Stimulated activated naive CD8-positive, alpha-beta T cell treated with anti-CD3 and anti-CD28 coated beads, Interleukin-15, amount 100 ng/mL, for 72 hours (primary cell): ENCODE measurements around the gene C13orf46.

ENCODE experiments used
- ATAC-seq: fragments of 150-1000 bp; cut with Tn5 transposase; 2 replicates; pipeline ENCODE4 v1.10.0; 2021; ENCODE audit warnings: mild to moderate bottlenecking, moderate library complexity
- DNase-seq, 2 donors: peaks; one replicate each; pipeline ENCODE4 v3.0.0; 2021 to 2022
- H3K27ac Mint-ChIP-seq, 2 donors: one replicate each; pipeline ENCODE4 v1.8.0; 2022; ENCODE audit warnings: mild to moderate bottlenecking in 2 of 2, mixed read lengths in 2 of 2, moderate library complexity in 2 of 2
- H3K27me3 Mint-ChIP-seq: one replicate; pipeline ENCODE4 v1.8.0; 2022; ENCODE audit warnings: mixed read lengths
- H3K4me1 Mint-ChIP-seq: one replicate; pipeline ENCODE4 v1.8.0; 2022; ENCODE audit warnings: mild to moderate bottlenecking, mixed read lengths
- H3K4me3 Mint-ChIP-seq, 2 donors: one replicate each; pipeline ENCODE4 v1.8.0; 2022; ENCODE audit warnings: mild to moderate bottlenecking in 2 of 2, mixed read lengths in 2 of 2, moderate library complexity in 1 of 2
- H3K9me3 Mint-ChIP-seq, 2 donors: one replicate each; pipeline ENCODE4 v1.8.0; 2022; ENCODE audit warnings: mixed read lengths in 2 of 2

Gene C13orf46

DNA sequence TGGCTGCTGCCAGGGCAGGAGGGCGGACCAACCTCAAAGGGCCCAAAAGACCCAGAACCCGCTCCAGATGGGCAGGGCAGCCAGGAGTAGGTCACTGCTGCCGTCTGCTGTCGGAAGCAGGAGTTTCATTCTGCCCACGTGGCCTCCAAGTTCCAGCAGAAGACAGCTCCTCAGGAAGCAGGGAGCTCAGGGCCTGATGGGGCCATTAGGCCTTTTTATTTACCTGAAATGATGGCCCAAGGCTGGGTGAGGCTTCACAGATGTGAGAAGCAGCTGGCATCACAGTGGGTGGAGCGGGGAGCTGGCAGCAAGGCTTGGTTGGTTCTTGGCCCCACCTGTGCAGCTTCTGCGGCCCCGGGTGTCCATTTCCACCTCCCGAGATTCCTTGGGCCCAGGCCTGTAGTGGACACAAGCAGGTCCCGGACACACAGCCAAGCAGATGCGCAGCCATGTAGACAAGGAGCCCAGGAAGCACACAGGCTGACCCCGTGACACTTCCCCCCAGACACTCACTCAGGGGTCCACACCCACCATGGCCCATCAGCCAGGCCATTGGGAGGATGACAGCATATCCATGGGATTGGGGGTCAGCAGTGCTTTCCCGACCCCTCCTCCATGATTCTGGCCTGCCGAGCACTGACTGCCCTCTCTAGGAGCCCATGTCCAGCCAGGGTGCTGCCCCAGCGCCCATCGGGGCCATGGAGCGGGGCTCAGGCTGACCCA lies 26.4 kb downstream of the C13orf46 start:
- Mint-ChIP-seq H3K27me3 (no peaks in the 10 kb centered on the region), H3K27ac (peak overlapping the region in 1 of 2 donors; percentile 77), H3K4me3 (no peak overlapping the region), H3K9me3 (no peaks in the 10 kb centered on the region), H3K4me1 (peaks cover 37% of the 10 kb centered on the region)
- no peak for ATAC-seq
- DNase-seq: no peak

DNA sequence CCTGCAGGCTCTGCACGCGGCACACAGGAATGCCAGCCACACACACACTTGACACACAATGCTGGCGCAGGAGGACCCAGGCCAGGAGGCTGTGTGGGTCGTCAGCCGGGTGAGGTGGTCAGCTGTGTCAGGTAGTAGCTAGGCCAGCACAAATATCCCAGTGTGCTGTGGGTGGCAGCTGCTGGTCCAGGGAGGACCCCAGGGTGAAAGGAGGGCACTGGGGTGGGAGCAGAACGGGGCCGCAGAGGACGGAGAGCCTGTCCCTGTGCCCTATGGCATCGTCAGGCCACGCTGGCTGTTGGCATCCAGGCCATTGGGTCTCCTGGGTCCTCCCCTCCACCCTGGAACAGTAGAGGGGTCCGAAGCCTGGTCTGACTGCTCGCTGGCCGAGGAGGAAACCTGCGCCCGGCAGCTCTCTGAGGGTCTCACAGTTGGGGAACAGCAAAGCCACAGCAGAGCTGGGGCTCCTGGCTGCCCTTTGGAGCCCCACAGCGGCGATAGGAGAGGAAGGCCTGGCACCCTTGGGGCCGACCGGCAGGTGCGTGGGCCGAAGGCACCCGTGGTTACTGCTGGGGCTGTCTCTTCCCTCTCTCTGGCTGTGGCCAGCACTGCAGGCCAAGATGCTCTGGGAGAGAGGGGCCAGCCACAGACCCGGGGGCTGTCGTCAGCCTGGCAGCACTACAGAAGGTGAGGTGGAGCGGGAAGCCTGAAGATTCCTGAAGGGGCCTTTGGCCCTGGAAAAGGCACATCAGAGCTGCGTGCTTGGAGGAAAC lies 27.3 kb downstream of the C13orf46 start:
- H3K27me3 Mint-ChIP-seq: no peaks in the 10 kb centered on the region
- H3K4me3 Mint-ChIP-seq: no peak overlapping the region
- ATAC-seq: no peak
- H3K9me3 Mint-ChIP-seq: no peaks in the 10 kb centered on the region
- peak overlapping the region; percentile 33 to 96 for H3K27ac Mint-ChIP-seq
- DNase-seq: no peak
- H3K4me1 Mint-ChIP-seq: peaks cover 34% of the 10 kb centered on the region

DNA sequence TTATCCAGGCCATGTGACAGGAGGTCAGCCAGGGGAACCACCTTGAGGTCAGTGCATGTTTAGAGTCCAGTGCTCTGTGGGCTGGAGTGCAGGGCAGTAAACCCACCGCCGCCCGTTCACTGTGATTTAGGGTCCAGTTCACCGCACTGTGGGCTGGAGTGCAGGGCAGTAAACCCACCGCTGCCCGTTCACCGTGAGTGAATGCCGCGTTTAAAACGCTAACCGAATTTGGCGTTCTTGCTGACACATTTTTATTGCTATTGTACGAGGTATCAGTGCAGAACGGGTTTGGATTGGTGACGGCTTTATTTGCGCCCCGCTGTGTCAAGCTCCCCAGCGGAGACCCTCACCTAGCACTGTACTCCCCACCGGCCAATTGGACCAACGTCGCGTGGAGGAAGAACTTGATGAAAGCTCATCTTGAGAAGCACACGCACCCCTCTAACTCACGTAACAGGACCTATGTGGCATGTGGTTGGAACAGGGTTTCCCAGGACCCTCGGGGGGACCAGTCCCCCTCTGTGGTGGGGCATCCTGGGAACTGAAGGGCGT lies 27.9 kb downstream of the C13orf46 start:
- Mint-ChIP-seq H3K27me3 (no peaks in the 10 kb centered on the region), H3K27ac (peak overlapping the region in 1 of 2 donors; percentile 96), H3K4me1 (peaks cover 28% of the 10 kb centered on the region), H3K9me3 (no peaks in the 10 kb centered on the region), H3K4me3 (no peak overlapping the region)
- no peak for ATAC-seq
- DNase-seq: no peak

DNA sequence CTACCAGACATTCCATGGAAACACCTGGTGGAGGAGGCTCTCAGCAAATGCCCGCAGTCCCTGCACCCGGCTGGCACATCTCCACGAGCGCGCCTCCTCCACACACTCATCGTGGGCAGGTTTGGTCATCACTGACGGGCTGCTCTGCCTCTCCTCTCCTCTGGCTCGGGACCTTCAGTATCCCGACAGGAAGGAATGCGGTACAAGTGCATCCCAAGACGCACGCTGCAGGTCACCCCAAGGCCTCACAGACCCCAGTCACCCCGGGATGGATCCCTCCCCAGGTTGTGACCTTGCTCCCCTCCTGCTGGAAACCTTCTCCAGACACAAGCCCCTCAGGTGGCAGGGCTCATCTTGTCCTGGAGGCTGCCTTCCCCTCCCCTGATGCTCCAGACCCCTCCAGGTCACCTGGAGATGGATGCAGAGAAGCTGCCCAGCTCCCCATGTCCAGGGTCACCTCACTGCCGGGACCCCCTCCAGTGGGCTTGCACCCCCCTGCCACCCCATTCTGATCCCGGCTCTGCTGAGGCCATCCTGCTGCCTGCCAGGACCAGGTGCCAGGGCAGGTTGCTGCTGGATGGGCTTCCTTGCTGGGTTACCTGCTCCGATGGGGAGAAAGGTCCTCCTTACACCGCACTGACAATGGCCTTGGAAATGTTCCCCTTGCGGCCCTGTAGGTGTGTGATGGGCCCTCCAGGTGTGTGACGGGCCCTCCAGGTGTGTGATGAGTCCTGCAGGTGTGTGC lies 29.9 kb downstream of the C13orf46 start:
- peak overlapping the region in 1 of 2 donors; percentile 81 for H3K27ac Mint-ChIP-seq
- H3K4me3 Mint-ChIP-seq: no peak overlapping the region

DNA sequence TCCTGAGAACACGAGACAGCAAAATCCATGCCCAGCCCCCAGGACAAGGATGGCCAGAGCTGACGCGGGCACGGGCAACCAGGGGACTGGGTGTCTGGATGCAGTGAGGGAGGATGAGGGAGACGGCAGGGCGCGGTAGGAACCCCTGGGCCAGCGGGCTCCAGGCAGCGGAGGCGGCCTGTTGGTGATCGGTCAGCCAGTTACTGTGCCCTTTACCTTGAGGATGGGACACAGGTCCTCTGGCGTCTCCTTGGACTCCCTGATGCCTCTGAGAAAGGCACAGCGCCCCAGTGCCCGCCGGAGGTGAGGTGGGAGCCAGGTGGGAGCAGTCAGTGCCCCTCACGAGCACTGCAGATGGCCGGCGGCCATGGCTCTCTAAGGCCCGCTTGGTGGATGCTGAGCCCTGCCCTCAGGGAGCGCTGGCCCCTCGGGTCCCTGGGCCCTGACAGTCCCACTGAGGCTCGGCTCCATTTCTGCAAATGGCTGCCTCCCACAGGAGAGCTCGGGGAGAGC lies 31.2 kb downstream of the C13orf46 start:
- no peaks in the 10 kb centered on the region for H3K27me3 Mint-ChIP-seq
- ATAC-seq (no peak), DNase-seq (no peak)
- H3K9me3 Mint-ChIP-seq: no peaks in the 10 kb centered on the region
- H3K4me1 Mint-ChIP-seq: peaks cover 12% of the 10 kb centered on the region
- H3K4me3 Mint-ChIP-seq: no peak overlapping the region
- H3K27ac Mint-ChIP-seq: no peak overlapping the region

More for the DNA sequence above, 29.9 kb downstream of the C13orf46 start:
- no peaks in the 10 kb centered on the region for H3K27me3 Mint-ChIP-seq
- no peak for DNase-seq
- no peaks in the 10 kb centered on the region for H3K9me3 Mint-ChIP-seq
- peaks cover 22% of the 10 kb centered on the region for H3K4me1 Mint-ChIP-seq
- ATAC-seq: no peak

DNA sequence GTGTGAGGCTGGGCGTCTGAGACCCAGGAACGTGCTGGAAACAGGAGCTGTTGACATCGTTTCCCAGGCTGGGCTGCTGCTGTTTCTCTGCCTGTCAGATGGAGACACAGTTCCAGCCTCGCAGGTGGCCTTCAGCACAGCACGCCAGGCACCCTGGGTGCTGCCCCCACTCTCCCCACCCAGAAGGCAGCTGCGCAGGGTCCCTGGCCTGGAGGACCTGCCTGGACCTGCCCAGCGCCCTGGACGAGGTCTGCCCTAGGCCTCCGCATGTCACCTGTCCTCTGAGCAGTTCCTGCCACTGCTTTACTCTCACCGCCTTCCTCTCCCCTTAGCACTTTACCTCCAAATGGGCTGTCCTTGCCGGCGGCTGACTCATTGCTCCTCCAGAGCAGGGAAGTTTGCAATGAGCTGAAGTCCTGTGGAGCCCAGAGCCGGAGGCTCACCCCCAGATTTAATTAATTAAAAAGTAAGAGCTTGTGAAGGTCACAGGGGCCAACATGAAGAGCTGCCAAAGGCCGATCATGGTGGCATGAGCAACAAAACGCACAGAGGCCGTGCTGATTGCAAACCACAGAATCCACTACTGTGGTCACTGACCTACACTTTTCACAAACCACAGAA lies 32.2 kb downstream of the C13orf46 start:
- Mint-ChIP-seq H3K4me3 (no peak overlapping the region), H3K4me1 (peaks cover 6% of the 10 kb centered on the region), H3K27me3 (no peaks in the 10 kb centered on the region), H3K9me3 (no peaks in the 10 kb centered on the region), H3K27ac (peak overlapping the region; percentile 52 to 93)
- DNase-seq (no peak), ATAC-seq (no peak)

DNA sequence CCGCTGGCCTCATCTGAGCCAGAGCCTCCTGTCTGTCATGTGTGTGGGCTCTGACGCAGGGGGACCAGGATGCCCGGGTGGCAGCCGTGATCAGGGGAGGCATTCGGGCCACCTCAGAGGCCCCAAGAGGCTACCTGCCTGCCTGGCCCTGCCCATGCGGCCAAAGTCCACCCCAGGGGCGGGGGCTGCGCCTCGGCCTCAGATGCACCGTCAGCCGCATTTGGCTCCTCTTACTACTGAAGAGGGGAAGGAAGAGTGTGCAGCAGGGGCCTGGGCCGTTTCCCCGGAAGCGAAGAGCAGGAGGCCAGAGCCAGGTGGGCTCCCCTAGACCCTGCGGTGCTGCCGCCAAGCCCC lies 34.0 kb downstream of the C13orf46 start:
- DNase-seq (no peak), ATAC-seq (peak; percentile 13)
- H3K9me3 Mint-ChIP-seq: no peaks in the 10 kb centered on the region
- H3K4me1 Mint-ChIP-seq: no peaks in the 10 kb centered on the region
- H3K27me3 Mint-ChIP-seq: no peaks in the 10 kb centered on the region
- peak overlapping the region in 1 of 2 donors; percentile 71 for H3K27ac Mint-ChIP-seq
- no peak overlapping the region for H3K4me3 Mint-ChIP-seq

DNA sequence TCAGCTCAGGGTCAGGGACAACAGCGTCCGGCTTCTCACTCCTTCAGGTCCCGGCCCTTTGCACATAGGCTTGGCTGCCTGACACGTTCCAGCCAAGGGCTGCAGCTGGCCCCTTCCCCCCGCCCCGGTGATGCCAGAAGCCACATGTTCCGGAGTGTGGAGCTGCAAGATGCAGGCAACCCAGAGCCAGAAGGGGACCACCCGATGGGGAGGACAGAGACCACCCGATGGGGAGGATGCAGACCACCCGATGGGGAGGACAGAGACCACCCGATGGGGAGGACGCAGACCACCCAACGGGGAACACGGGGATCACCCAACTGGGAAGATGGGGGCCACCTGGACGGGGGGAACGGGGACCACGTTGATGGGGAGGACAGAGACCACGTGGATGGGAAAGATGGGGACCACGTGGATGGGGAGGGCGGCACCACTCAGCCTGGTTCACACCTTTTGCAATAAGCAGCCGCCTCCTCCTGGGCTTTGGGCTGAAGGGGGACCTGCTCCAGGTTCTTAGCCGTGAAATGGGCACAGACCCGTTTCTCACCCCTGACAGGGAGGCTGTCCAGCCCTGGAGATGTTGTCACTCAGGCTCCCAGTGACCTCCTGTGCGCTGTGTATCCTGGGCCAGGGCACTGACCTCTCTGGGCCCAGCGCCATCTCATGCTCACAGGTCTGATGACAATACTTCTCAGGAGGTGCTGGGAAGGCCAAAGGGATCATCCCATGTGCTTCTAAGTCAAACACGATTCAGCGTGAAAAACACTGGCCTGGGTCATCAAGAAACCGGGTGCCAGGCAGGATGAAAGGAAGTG lies 34.5 kb downstream of the C13orf46 start:
- Mint-ChIP-seq H3K9me3 (no peaks in the 10 kb centered on the region), H3K4me3 (no peak overlapping the region), H3K27me3 (no peaks in the 10 kb centered on the region), H3K27ac (peak overlapping the region in 1 of 2 donors; percentile 71), H3K4me1 (no peaks in the 10 kb centered on the region)
- ATAC-seq (peak; percentile 27), DNase-seq (no peak)

DNA sequence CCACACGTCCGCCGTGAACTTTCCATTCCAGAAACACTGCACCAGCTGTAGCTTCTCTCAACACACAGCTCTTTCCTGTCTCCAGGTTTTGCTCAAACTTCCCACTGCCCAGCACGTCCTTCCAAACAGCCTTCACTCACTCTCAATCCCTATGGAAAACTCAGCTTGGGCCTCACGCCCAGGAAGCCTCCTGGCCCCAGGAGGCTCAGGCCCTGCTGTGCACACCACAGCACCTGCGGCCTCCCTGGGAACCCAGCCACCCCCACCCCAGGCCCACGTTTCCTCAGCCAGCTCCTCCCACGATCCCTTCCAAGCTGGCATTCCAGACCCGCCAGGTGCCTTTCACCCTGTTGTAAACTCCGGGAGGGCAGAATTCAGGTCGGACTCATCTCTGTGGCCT lies 35.2 kb downstream of the C13orf46 start:
- ATAC-seq (no peak), DNase-seq (no peak)
- no peaks in the 10 kb centered on the region for H3K27me3 Mint-ChIP-seq
- H3K9me3 Mint-ChIP-seq: no peaks in the 10 kb centered on the region
- H3K4me3 Mint-ChIP-seq: no peak overlapping the region
- H3K27ac Mint-ChIP-seq: no peak overlapping the region
- H3K4me1 Mint-ChIP-seq: no peaks in the 10 kb centered on the region

DNA sequence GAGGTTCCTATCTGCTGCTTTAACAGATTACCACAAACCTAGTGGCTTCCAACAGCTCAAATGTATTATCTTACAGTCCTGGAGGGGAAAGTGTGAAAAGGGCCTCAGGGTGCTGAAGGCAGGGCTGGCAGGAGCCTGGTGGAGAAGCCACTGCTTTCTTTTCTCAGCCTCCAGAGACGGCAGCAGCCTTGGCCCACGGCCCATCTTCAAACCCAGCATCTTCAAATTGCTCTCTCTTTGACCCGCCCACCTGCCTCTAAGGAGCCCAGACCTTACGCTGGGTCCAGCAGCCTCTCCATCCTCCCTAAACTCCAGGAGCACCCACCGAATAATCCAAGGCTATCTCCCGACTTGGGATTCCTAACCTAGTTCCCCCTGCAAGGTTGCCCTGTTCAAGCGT lies 35.6 kb downstream of the C13orf46 start:
- H3K27me3 Mint-ChIP-seq: no peaks in the 10 kb centered on the region
- H3K27ac Mint-ChIP-seq: no peak overlapping the region
- H3K9me3 Mint-ChIP-seq: no peaks in the 10 kb centered on the region

DNA sequence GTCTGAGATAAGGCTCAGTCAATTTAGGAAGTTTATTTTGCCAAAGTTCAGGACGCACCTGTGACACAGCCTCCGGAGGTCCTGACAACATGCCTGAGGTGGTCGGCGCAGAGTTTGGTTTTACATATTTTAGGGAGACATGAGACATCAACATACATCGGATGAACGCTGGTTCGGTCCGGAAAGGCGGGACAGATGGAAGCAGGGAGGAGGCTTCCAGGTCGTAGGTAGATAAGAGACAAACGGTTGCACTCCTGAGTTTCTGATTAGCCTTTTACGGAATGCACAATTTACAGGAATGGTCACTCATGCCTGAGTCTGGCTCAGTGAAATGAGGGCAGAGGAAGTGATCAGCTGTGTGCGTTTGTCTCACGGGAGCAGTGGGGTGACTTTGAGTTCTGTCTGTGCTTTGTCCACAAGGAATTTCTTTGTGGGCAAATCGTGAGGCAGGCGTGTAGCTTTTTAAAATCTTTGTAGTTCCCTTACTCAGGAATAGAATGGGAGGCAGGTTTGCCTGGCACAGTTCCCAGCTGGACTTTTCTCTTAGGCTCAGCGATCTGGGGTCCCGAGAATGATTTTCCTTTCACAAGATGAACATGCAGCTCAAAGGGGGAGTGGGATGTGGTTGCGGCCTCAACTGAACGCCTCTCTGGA lies 36.2 kb downstream of the C13orf46 start:
- Mint-ChIP-seq H3K9me3 (no peaks in the 10 kb centered on the region), H3K27me3 (no peaks in the 10 kb centered on the region), H3K4me3 (no peak overlapping the region), H3K27ac (no peak overlapping the region), H3K4me1 (no peaks in the 10 kb centered on the region)
- DNase-seq (no peak), ATAC-seq (no peak)

More for the DNA sequence above, 35.6 kb downstream of the C13orf46 start:
- H3K4me1 Mint-ChIP-seq: no peaks in the 10 kb centered on the region
- no peak overlapping the region for H3K4me3 Mint-ChIP-seq
- peak; percentile 30 for ATAC-seq
- DNase-seq: no peak

DNA sequence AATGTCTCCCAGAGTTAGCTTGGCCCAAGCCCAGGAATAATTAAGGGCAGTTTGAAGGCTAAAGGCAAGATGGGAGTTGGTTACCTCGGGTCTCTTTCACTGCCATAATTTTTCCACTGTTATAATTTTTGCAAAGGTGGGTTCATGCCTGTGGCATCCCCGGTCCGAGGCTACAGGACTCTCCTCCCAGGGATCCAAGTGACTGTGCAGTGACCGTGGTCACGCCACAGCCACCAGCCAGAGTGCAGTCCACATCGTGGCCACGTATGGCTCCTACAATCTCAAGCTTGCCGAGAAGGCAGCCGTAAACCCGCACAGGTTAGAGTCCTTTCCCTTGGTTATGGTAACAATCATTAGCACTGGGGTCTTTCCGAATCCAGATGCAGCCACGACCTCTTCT lies 36.8 kb downstream of the C13orf46 start:
- ATAC-seq (no peak), DNase-seq (no peak)
- H3K4me3 Mint-ChIP-seq: no peak overlapping the region
- H3K27me3 Mint-ChIP-seq: no peaks in the 10 kb centered on the region
- H3K4me1 Mint-ChIP-seq: no peaks in the 10 kb centered on the region
- H3K27ac Mint-ChIP-seq: peak overlapping the region in 1 of 2 donors; percentile 60
- no peaks in the 10 kb centered on the region for H3K9me3 Mint-ChIP-seq

DNA sequence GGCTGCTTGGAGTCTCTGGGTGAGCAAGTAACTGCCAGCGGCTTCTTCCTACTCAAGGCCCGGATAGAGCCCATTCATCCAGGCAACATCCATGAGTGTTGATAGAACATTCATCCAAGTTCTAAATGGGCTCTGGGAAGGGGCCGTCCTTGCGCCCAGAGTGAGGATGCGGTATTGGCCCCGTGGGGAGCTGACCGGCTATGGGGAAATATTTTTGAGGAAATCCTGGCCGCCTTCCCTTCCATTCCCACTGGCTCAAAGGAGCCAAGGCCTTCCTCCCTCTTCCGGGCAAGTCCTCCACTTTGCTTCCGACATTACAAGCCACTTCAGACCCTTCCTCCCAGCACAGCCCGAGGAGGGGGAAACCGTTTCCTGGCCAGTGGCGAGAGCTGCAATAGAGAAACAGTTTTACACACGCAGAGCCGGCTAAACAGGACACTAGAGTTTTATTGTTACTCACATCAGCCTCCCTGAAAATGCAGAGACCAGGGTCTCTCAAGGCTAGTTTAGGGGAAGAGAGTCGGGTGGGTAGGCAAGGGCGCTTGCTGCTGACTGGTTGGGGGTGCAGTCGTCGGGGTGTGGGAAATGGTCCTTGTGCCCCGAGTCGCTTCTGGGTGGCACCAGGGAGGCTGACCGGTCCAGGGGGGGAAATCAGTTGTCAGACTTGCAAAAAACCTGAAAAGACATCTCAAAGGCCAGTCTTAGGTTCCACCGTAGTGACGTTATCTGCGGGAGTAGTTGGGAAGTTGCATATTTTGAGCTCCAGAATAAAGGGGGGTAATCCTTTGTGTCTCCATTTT lies 37.5 kb downstream of the C13orf46 start:
- no peaks in the 10 kb centered on the region for H3K4me1 Mint-ChIP-seq
- H3K9me3 Mint-ChIP-seq: no peaks in the 10 kb centered on the region
- DNase-seq (no peak), ATAC-seq (no peak)
- no peak overlapping the region for H3K4me3 Mint-ChIP-seq
- H3K27ac Mint-ChIP-seq: peak overlapping the region in 1 of 2 donors; percentile 21
- no peaks in the 10 kb centered on the region for H3K27me3 Mint-ChIP-seq
